Measurements from ENCODE around the gene APP.

APP gene

GRCh38 chr21:26105819-26106218 lies 64.8 kb downstream of the APP start:
- Mint-ChIP-seq H3K27ac (no peak overlapping the region), H3K27me3 (ENCODE audit: low read depth, poor library complexity) (peaks cover 7% of the 10 kb centered on the region), H3K36me3 (ENCODE audit: low read depth) (peaks cover 73% of the 10 kb centered on the region)

GRCh38 chr21:26100573-26100972 lies 70.0 kb downstream of the APP start:
- no peak for DNase-seq
- H3K27ac Mint-ChIP-seq = peak overlapping the region; percentile 81
- H3K27me3 Mint-ChIP-seq (ENCODE audit: low read depth, poor library complexity) = no peaks in the 10 kb centered on the region
- H3K36me3 Mint-ChIP-seq (ENCODE audit: low read depth) = peaks cover 37% of the 10 kb centered on the region
- TF ChIP-seq CTCF (IDR thresholded peaks at IDR 0.05) = no peak
- H3K4me3 Mint-ChIP-seq = no peak overlapping the region
- H3K9me3 Mint-ChIP-seq = peaks cover 12% of the 10 kb centered on the region
- H3K4me1 Mint-ChIP-seq = peaks cover 4% of the 10 kb centered on the region

More at GRCh38 chr21:26105819-26106218, 64.8 kb downstream of the APP start:
- no peak for TF ChIP-seq CTCF (IDR thresholded peaks at IDR 0.05)
- no peak for DNase-seq
- H3K4me1 Mint-ChIP-seq = no peaks in the 10 kb centered on the region
- H3K4me3 Mint-ChIP-seq = no peak overlapping the region
- H3K9me3 Mint-ChIP-seq = peaks cover 16% of the 10 kb centered on the region

GRCh38 chr21:26099610-26100219 lies 70.9 kb downstream of the APP start:
- peaks cover 33% of the 10 kb centered on the region for H3K36me3 Mint-ChIP-seq (ENCODE audit: low read depth)
- no peak for TF ChIP-seq CTCF (IDR thresholded peaks at IDR 0.05)
- H3K27ac Mint-ChIP-seq = no peak overlapping the region
- peaks cover 12% of the 10 kb centered on the region for H3K9me3 Mint-ChIP-seq
- no peaks in the 10 kb centered on the region for H3K27me3 Mint-ChIP-seq (ENCODE audit: low read depth, poor library complexity)
- DNase-seq = no peak
- peaks cover 4% of the 10 kb centered on the region for H3K4me1 Mint-ChIP-seq
- H3K4me3 Mint-ChIP-seq = no peak overlapping the region

GRCh38 chr21:26098772-26099397 lies 71.7 kb downstream of the APP start:
- H3K9me3 Mint-ChIP-seq = peaks cover 4% of the 10 kb centered on the region
- DNase-seq = no peak
- no peak for TF ChIP-seq CTCF (IDR thresholded peaks at IDR 0.05)
- peaks cover 4% of the 10 kb centered on the region for H3K4me1 Mint-ChIP-seq
- H3K27me3 Mint-ChIP-seq (ENCODE audit: low read depth, poor library complexity) = no peaks in the 10 kb centered on the region
- peaks cover 25% of the 10 kb centered on the region for H3K36me3 Mint-ChIP-seq (ENCODE audit: low read depth)
- no peak overlapping the region for H3K4me3 Mint-ChIP-seq
- H3K27ac Mint-ChIP-seq = no peak overlapping the region

- H3K27me3 Mint-ChIP-seq (ENCODE audit: low read depth, poor library complexity) = no peaks in the 10 kb centered on the region
- H3K27ac Mint-ChIP-seq = no peak overlapping the region
- TF ChIP-seq CTCF (IDR thresholded peaks at IDR 0.05) = no peak
- H3K9me3 Mint-ChIP-seq = no peaks in the 10 kb centered on the region
- H3K4me1 Mint-ChIP-seq = peaks cover 10% of the 10 kb centered on the region
- peaks cover 19% of the 10 kb centered on the region for H3K36me3 Mint-ChIP-seq (ENCODE audit: low read depth)
- DNase-seq = no peak
- H3K4me3 Mint-ChIP-seq = no peak overlapping the region
These were observed 73.1 kb downstream of the APP start for GRCh38 chr21:26097475-26097874.

Data from nephron progenitor cell (in vitro differentiated cells).